ENCODE measurements around the gene HIVEP3. TPM values are rescaled to one million over a fixed set of nuclear protein-coding genes. Genes with fewer than 3 reads are reported as not detected.
"Not testable (repeated sequence)": the region's sequence is repeated elsewhere in the genome, so short reads cannot be mapped to it uniquely, and the experiment has no call there.

HIVEP3 gene
- total RNA-seq, 1 experiment from 2014 or later, result 3.1 TPM

GRCh38 chr1:41927118-41927517 is 8.4 kb upstream of the HIVEP3 start:
- no peaks in the 10 kb centered on the region for H3K9me3 ChIP-seq (ENCODE audit: low read depth, low read length, poor library complexity, severe bottlenecking)
- no peak overlapping the region for H3K4me3 ChIP-seq (ENCODE audit: low read depth, low read length, poor library complexity, severe bottlenecking)
- POLR2A ChIA-PET (ENCODE audit: low non-redundant PET), result no interaction called here
- intact Hi-C loops (cut with micrococcal nuclease; ENCODE audit: unreplicated experiment), result no loop called here
- no TSS peak for BruUV-seq (replicated peaks)
- CTCF ChIA-PET, result no interaction called here
- no peak overlapping the region for H3K27ac ChIP-seq (ENCODE audit: low read depth, low read length, poor library complexity, severe bottlenecking)
- H3K4me1 ChIP-seq (ENCODE audit: insufficient read depth, low read length, poor library complexity, severe bottlenecking), result no peaks in the 10 kb centered on the region
- DNase-seq (ENCODE audit: low spot score), result no peak
- H3K27me3 ChIP-seq (replicated peaks; ENCODE audit: insufficient read depth, low read depth, low read length, poor library complexity), result peaks cover 18% of the 10 kb centered on the region
- no peaks in the 10 kb centered on the region for H3K36me3 ChIP-seq (ENCODE audit: insufficient read depth, low read length, poor library complexity, severe bottlenecking)
- TF ChIP-seq CTCF (conservative IDR thresholded peaks at IDR 0.05; ENCODE audit: low read depth, low read length), result no peak
- TF ChIP-seq EZH2 (IDR thresholded peaks at IDR 0.05; ENCODE audit: borderline replicate concordance, low read depth, low read length, poor library complexity, severe bottlenecking), result no peak

GRCh38 chr1:41925712-41926111 is 7.0 kb upstream of the HIVEP3 start:
- Histone ChIP-seq H3K9me3 (ENCODE audit: low read depth, low read length, poor library complexity, severe bottlenecking) (no peaks in the 10 kb centered on the region), H3K27me3 (replicated peaks; ENCODE audit: insufficient read depth, low read depth, low read length, poor library complexity) (peaks cover 10% of the 10 kb centered on the region), H3K36me3 (ENCODE audit: insufficient read depth, low read length, poor library complexity, severe bottlenecking) (no peaks in the 10 kb centered on the region), H3K27ac (ENCODE audit: low read depth, low read length, poor library complexity, severe bottlenecking) (no peak overlapping the region), H3K4me3 (ENCODE audit: low read depth, low read length, poor library complexity, severe bottlenecking) (no peak overlapping the region), H3K4me1 (ENCODE audit: insufficient read depth, low read length, poor library complexity, severe bottlenecking) (no peaks in the 10 kb centered on the region)
- no TSS peak for BruUV-seq (replicated peaks)
- ChIA-PET POLR2A (ENCODE audit: low non-redundant PET) (no interaction called here), CTCF (no interaction called here)
- TF ChIP-seq CTCF (conservative IDR thresholded peaks at IDR 0.05; ENCODE audit: low read depth, low read length), result no peak
- no peak for TF ChIP-seq EZH2 (IDR thresholded peaks at IDR 0.05; ENCODE audit: borderline replicate concordance, low read depth, low read length, poor library complexity, severe bottlenecking)
- intact Hi-C loops (cut with micrococcal nuclease; ENCODE audit: unreplicated experiment), result no loop called here
- DNase-seq (ENCODE audit: low spot score), result peak; percentile 28

GRCh38 chr1:41924911-41925310 is 6.2 kb upstream of the HIVEP3 start:
- BruUV-seq (replicated peaks), result no TSS peak
- POLR2A ChIA-PET (ENCODE audit: low non-redundant PET), result no interaction called here
- Histone ChIP-seq H3K4me1 (ENCODE audit: insufficient read depth, low read length, poor library complexity, severe bottlenecking) (peaks cover 4% of the 10 kb centered on the region), H3K9me3 (ENCODE audit: low read depth, low read length, poor library complexity, severe bottlenecking) (no peaks in the 10 kb centered on the region), H3K27ac (ENCODE audit: low read depth, low read length, poor library complexity, severe bottlenecking) (no peak overlapping the region), H3K4me3 (ENCODE audit: low read depth, low read length, poor library complexity, severe bottlenecking) (no peak overlapping the region), H3K27me3 (replicated peaks; ENCODE audit: insufficient read depth, low read depth, low read length, poor library complexity) (peaks cover 4% of the 10 kb centered on the region), H3K36me3 (ENCODE audit: insufficient read depth, low read length, poor library complexity, severe bottlenecking) (no peaks in the 10 kb centered on the region)
- CTCF ChIA-PET, result no interaction called here
- intact Hi-C loops (cut with micrococcal nuclease; ENCODE audit: unreplicated experiment), result no loop called here
- no peak for DNase-seq (ENCODE audit: low spot score)
- no peak for TF ChIP-seq EZH2 (IDR thresholded peaks at IDR 0.05; ENCODE audit: borderline replicate concordance, low read depth, low read length, poor library complexity, severe bottlenecking)
- TF ChIP-seq CTCF (conservative IDR thresholded peaks at IDR 0.05; ENCODE audit: low read depth, low read length), result no peak

- H3K27ac ChIP-seq (ENCODE audit: low read depth, low read length, poor library complexity, severe bottlenecking); POLR2A ChIA-PET (ENCODE audit: low non-redundant PET); BruUV-seq (replicated peaks); CTCF ChIA-PET; DNase-seq (ENCODE audit: low spot score); H3K4me3 ChIP-seq (ENCODE audit: low read depth, low read length, poor library complexity, severe bottlenecking); H3K27me3 ChIP-seq (replicated peaks; ENCODE audit: insufficient read depth, low read depth, low read length, poor library complexity); H3K9me3 ChIP-seq (ENCODE audit: low read depth, low read length, poor library complexity, severe bottlenecking); H3K36me3 ChIP-seq (ENCODE audit: insufficient read depth, low read length, poor library complexity, severe bottlenecking); intact Hi-C loops (cut with micrococcal nuclease; ENCODE audit: unreplicated experiment): not testable (repeated sequence)
- peaks cover 19% of the 10 kb centered on the region for H3K4me1 ChIP-seq (ENCODE audit: insufficient read depth, low read length, poor library complexity, severe bottlenecking)
Observed at GRCh38 chr1:41921271-41921670, 2.5 kb upstream of the HIVEP3 start.
